OCI-LY7 (cell line): ENCODE results near the gene THEMIS.

Experiments used
- CTCF ChIP-seq: fragments of 200-600 bp; sonication (generic); conservative IDR thresholded peaks from 2 replicates; pipeline ENCODE4 v1.5.1; 2014; ENCODE audit warnings: mild to moderate bottlenecking, antibody characterized with exemption, low read length, moderate library complexity, mixed read lengths
- EZH2phosphoT487 ChIP-seq: fragments of 200-600 bp; sonication (generic); IDR thresholded peaks from 2 replicates; pipeline ENCODE4 v1.6.1; 2018; ENCODE audit warnings: low read depth, borderline replicate concordance, mild to moderate bottlenecking, mixed run types, antibody characterized with exemption, low read length, moderate library complexity, mixed read lengths

GRCh38 chr6:127864701-127865100 lies 36.2 kb downstream of the THEMIS start:
- TF ChIP-seq CTCF (no peak), EZH2phosphoT487 (no peak)
